NB4 (cell line): ENCODE measurements around the gene WDR11.

Experiments
- DNase-seq: peaks from one replicate; pipeline ENCODE4 v3.0.0; 2010; ENCODE audit warnings: low read depth
- H3K4me3 ChIP-seq: one replicate; pipeline ENCODE4 v1.5.1; 2011; ENCODE audit warnings: mild to moderate bottlenecking, low read depth, low read length, moderate library complexity
- MYC ChIP-seq: IDR thresholded peaks from 2 replicates; pipeline ENCODE4 v1.6.1; 2011; ENCODE audit warnings: low read depth, low read length
- POLR2A ChIP-seq: IDR thresholded peaks from 2 replicates; pipeline ENCODE4 v1.6.1; 2011; ENCODE audit warnings: mild to moderate bottlenecking; ENCODE audit not compliant: insufficient read length; ENCODE audit errors: extremely low read depth
- TF ChIP-seq, protein P1 (sequence below): IDR thresholded peaks from 2 replicates; pipeline ENCODE4 v1.6.1; 2011; ENCODE audit warnings: low read depth, low read length
- TF ChIP-seq, protein P2 (sequence below): IDR thresholded peaks from one replicate; pipeline ENCODE4 v1.5.1; 2012; ENCODE audit warnings: low read depth, low read length

WDR11 gene

DNA sequence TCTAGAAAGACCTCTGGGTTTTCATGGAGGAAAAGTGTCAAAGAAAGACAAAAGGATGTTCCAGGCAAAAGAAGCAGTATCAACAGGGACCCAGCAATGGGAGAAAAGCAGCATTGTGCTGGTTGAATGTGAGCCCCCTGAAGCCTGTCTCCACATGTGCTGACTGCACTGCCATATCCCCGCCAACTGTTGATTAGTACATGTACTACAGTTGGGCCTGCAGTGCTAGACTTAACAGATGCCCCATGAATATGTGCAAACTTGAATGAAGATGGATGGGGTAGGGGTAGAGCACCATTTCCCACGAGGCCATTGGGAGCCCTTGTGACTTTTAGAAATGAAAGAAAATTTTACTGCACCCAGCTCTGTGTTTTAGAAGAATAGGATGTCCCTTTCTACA lies 15.6 kb upstream of the WDR11 start:
- no peak for DNase-seq
- H3K4me3 ChIP-seq = no peak overlapping the region
- TF ChIP-seq POLR2A (no peak), MYC (no peak)
- TF ChIP-seq, protein P1, sequence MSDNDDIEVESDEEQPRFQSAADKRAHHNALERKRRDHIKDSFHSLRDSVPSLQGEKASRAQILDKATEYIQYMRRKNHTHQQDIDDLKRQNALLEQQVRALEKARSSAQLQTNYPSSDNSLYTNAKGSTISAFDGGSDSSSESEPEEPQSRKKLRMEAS = no peak
- TF ChIP-seq, protein P2, sequence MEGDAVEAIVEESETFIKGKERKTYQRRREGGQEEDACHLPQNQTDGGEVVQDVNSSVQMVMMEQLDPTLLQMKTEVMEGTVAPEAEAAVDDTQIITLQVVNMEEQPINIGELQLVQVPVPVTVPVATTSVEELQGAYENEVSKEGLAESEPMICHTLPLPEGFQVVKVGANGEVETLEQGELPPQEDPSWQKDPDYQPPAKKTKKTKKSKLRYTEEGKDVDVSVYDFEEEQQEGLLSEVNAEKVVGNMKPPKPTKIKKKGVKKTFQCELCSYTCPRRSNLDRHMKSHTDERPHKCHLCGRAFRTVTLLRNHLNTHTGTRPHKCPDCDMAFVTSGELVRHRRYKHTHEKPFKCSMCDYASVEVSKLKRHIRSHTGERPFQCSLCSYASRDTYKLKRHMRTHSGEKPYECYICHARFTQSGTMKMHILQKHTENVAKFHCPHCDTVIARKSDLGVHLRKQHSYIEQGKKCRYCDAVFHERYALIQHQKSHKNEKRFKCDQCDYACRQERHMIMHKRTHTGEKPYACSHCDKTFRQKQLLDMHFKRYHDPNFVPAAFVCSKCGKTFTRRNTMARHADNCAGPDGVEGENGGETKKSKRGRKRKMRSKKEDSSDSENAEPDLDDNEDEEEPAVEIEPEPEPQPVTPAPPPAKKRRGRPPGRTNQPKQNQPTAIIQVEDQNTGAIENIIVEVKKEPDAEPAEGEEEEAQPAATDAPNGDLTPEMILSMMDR = no peak

- no peak for DNase-seq
- H3K4me3 ChIP-seq = no peak overlapping the region
- TF ChIP-seq, protein P2 = no peak
- TF ChIP-seq MYC = no peak
- no peak for TF ChIP-seq POLR2A
- TF ChIP-seq, protein P1 = no peak
Measured at GRCh38 chr10:120838941-120839340, 12.2 kb upstream of the WDR11 start.

GRCh38 chr10:120841522-120842189 lies 9.5 kb upstream of the WDR11 start:
- no peak for TF ChIP-seq MYC
- TF ChIP-seq POLR2A = no peak
- TF ChIP-seq, protein P2 = no peak
- TF ChIP-seq, protein P1 = no peak
- DNase-seq = no peak

DNA sequence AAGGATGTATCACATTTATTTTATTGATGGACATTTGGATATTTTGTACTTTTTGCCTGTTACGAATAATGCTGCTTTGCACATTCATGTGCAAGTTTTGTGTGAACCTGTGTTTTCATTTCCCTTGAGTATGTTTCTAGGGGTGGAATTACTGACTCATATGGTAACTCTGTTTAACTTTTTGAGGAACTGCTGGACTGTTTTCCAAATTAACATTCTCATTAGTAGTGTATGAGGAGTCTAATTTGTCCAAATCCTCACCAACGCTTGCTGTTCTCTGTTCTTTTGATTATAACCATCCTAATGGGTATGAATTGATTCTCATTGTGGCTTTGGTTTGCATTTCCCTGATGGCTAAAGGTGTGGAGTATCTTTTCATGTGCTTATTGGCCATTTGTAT lies 3.2 kb downstream of the WDR11 start:
- no peak overlapping the region for H3K4me3 ChIP-seq
- TF ChIP-seq, protein P2 = no peak
- no peak for TF ChIP-seq POLR2A
- no peak for TF ChIP-seq MYC
- TF ChIP-seq, protein P1 = no peak

More at GRCh38 chr10:120841522-120842189, 9.5 kb upstream of the WDR11 start:
- no peak overlapping the region for H3K4me3 ChIP-seq

DNA sequence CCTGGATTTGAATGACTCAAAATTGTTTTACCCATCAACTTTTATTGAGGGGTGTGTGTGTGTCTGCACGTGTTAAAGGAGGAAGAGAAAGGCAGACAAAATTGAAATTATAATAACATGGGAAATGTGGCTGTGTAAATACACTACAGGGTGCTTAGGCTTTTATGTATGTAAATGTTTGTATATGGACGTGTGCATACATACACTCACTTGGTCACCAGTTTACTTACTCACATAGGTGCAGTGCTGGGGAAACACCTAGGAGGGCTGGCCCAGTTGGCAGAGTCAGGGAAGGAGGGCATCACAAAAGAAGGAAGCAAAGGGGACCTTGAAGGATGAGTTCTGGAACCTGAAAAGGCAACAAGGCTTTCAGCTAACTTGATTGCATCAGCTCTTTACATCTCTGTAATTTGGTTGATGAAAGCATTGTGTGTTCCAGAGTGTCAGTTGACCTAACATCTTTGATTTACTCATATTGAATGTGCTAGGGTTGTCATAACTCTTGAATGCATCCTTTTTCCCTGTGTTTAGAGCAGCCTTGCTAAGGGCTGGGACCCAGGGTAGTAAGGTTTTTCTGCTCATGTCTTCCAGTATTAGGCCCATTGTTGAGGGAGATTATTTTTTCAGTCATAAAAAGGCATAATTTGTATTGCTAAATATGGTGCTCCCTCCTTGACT lies 10.2 kb downstream of the WDR11 start:
- no peak for TF ChIP-seq MYC
- TF ChIP-seq, protein P2 = no peak
- no peak for TF ChIP-seq POLR2A
- TF ChIP-seq, protein P1 = no peak
- no peak overlapping the region for H3K4me3 ChIP-seq
- DNase-seq = no peak

More for the DNA sequence above, 3.2 kb downstream of the WDR11 start:
- no peak for DNase-seq
